SK-N-MC (cell line): ENCODE data around the gene DIAPH2.

Experiments used
- EZH2 ChIP-seq: fragments of 200-600 bp; sonication (generic); IDR thresholded peaks from one replicate; pipeline ENCODE4 v1.6.1; 2017; ENCODE audit warnings: antibody characterized with exemption
- FOXP2 ChIP-seq: optimal IDR thresholded peaks from 2 replicates; pipeline ENCODE3; 2011; ENCODE audit warnings: mild to moderate bottlenecking, moderate library complexity; ENCODE audit not compliant: insufficient read depth; ENCODE audit errors: extremely low read length, control extremely low read depth
- POLR2AphosphoS5 ChIP-seq: IDR thresholded peaks from 2 replicates; pipeline ENCODE4 v1.6.1; 2012; ENCODE audit warnings: mild to moderate bottlenecking, low read depth, low read length, borderline replicate concordance

DNA sequence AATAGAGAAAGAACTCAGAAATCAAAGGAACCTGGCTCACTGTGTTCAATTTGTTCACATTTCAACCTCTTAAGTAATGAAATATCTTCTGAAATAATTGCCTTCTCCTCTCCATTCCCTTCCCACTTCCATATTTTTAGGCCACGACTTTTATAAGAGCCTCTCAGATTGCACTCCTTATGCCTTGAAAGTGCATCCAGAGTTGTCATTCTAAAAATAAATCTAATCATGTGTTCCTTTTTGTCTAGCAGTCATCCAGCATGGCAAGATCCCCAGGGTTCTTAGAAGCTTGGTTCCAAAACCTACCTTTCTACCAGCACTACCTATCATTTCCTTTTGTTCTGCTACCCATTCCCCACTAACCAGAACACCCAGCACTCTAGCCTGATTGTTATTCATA is 156.7 kb downstream of the DIAPH2 start:
- TF ChIP-seq POLR2AphosphoS5 (no peak), EZH2 (no peak), FOXP2 (no peak)
